IPS DF 4.7 (cell line): ENCODE data around the gene KCNG3.

Source experiments
- DNase-seq: peaks from one replicate; pipeline ENCODE4 v3.0.0-alpha.2; 2013; ENCODE audit warnings: low spot score; ENCODE audit errors: extremely low read depth

KCNG3 gene

DNA sequence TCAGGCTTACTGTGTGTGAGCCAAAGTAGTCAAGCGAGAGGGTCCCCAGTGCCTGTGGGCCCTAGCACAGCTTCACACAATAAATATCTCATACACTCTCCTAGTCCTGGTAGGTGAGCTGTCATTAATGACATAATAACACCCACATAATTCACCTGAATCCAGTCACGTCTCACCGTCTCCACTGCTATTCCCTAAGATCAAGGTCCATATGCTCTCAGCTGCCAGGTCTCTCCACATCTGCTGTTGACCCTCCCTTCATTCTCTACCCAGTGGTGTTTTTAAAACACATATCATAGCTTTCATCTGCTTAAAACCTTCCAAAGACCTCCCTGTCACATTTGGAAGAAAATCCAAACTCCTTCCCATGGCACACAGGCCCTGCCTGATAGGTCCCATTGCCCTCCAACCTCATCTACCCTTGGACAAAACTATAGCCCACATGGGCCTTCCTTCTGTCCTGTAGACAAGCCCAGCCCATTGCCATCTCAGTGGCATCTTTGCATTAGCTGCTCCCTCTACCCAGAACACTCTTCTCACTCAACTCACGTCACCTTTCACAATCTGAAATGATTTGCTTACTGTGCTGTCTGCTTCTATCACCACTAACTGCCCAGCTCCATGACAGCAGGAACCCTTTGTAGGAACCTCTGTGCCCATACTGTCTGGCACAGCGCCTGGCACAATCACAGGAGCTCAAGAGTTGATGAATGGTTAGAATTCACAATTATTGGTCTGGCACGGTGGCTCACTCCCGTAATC, 7.5 kb downstream of the KCNG3 start:
- no peak for DNase-seq

DNA sequence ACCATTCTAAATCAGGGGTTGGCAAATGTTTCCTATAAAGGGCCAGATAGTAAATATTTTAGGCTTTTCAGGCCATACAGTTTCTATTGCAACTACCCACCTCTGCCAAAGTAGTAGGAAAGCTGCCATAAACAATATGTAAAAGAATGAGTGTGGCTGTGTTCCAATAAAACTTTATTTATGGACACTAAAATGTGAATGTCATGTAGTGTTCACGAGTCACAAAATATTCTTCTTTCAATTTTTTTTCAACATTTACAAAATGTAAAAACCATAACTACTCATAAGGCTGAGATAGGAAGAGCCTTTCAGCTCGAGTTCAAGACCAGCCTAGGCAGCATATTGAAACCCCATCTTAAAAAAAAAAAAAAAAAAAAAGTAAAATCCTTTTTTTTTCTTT, 13.4 kb downstream of the KCNG3 start:
- no peak for DNase-seq

- DNase-seq: no peak
These were observed 18.9 kb downstream of the KCNG3 start for GRCh38 chr2:42474765-42475454.

- no peak for DNase-seq
These were observed 23.1 kb downstream of the KCNG3 start for GRCh38 chr2:42470706-42471105.

GRCh38 chr2:42464631-42465030, 29.2 kb downstream of the KCNG3 start:
- DNase-seq: no peak

DNA sequence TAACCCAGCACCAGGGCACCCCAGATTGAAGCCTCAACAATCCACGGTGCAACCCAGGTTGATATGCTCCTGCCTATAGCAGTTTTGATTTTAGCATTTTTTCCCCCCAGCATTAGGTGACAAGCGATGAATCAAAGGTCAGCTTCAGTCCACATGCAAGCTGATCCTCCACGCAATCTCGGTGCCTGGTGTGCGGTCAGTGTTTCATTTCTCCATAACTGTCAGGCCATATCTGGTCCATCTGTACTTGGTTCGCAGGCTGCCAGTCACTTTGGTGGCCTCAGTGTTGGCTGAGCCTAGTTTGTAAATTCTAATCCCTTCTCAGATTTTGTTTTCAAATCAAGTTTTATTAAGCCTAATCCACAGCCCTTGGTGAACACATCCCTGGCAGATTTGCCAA, 30.2 kb downstream of the KCNG3 start:
- DNase-seq: no peak

GRCh38 chr2:42459296-42459695, 34.5 kb downstream of the KCNG3 start:
- DNase-seq: no peak

DNA sequence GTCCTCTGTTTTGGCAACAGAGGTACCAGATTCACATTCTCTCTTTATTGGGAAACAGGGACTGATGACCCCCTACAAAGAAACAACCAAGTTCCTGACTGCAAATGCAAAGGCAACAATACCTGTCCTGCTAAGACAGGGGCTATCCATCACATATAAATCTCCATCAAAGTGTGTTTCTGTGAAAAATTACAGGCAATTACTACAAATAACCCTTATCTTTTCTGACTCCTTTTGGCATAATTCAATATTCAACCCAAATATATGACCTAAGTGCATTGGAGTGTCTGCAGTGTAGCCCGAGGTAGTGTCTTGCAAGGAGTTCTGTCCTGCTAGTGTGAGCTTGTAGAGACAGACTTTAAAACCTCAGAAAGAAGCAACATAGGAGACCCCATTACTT, 35.4 kb downstream of the KCNG3 start:
- DNase-seq: no peak

DNA sequence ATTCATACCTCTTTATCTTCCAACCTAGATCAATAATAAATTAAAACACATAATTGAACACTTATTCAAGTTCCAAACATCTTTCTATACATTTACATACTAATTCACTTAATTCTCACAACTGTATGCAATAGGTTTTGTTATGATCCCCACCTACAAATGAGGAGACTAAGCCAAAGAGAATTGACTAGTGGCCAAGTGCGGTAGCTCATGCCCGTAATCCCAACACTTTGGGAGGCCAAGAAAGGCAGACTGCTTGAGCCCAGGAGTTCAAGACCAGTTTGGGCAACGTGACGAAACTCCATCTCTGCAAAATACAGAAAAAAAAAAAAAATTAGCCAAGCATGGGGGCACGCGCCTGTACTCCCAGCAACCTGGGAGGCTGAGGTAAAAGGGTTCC, 36.8 kb downstream of the KCNG3 start:
- DNase-seq: peak; percentile 14

DNA sequence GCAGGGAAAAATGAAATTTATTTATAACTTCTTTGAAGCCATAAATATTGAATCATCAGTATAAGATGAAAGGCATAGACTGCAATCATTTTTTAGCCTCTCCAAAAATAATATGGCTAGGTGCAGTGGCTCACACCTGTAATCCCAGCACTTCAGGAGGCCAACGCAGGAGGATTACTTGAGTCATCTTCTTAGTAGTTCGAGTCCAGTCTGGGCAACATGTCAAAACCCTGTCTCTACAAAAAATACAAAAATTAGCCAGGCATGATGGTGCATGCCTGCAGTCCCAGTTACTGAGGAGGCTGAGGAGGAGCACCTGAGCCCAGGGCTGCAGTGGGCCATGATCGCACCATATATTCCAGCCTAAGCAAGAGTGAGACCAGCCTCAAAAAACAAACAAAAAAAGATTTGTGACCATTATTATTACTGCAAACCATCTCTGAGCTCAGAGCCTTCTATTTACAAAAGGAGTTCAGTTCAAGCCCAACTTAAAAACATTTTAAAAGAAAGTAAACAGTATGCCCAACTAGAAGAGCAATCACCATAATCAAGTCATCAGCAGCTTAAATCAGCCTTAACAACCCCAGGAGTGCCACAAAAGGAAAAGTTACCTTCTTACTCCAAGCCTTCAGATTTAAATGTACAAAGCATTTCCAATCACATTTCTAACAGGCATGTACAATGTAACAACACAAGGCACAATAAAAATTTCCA, 37.5 kb downstream of the KCNG3 start:
- no peak for DNase-seq

- DNase-seq: no peak
These were observed 41.2 kb downstream of the KCNG3 start for GRCh38 chr2:42452545-42452944.

DNA sequence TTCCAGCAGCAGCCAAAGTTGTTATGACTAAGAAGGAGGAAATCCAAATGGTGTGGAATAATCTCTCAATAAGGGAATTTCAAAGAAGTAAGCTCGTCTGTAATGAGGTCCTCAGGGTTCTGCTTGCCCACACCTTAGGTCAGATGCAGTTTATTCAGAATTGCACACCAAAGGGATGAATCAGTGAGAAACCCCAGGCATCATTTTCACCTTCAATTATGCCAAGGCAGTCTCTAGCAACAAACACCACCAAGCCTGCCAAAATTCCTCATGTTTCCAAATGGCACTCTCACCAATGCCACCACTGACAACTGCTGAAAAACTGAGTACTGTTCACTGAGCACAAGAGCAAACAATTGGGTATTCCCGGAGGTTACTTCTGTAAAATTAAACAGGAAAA, 43.6 kb downstream of the KCNG3 start:
- no peak for DNase-seq

- DNase-seq: no peak
These were observed 44.4 kb downstream of the KCNG3 start for GRCh38 chr2:42449163-42450087.

DNA sequence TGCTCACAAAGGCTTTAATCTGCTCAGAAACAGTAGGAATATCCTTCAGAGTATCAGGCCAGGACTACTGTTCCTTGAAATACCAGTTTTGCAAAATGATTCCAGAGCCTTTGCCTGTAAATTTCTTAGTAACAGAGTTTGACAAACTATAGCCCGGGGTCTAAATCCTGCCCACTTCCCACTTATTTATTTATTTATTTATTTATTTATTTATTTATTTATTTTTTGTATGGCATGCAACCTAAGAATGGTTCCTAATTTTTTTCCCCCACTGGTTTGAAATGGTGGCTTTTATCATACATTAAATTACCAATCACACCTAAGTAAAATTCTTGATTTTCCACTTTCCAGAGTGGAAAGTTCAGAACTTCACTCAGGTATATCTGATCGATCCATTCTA, 45.6 kb downstream of the KCNG3 start:
- DNase-seq: no peak

- no peak for DNase-seq
These were observed 47.1 kb downstream of the KCNG3 start for GRCh38 chr2:42446503-42447271.

- DNase-seq: no peak
These were observed 49.9 kb downstream of the KCNG3 start for GRCh38 chr2:42443718-42444399.

GRCh38 chr2:42442774-42443173, 51.0 kb downstream of the KCNG3 start:
- DNase-seq: no peak

DNA sequence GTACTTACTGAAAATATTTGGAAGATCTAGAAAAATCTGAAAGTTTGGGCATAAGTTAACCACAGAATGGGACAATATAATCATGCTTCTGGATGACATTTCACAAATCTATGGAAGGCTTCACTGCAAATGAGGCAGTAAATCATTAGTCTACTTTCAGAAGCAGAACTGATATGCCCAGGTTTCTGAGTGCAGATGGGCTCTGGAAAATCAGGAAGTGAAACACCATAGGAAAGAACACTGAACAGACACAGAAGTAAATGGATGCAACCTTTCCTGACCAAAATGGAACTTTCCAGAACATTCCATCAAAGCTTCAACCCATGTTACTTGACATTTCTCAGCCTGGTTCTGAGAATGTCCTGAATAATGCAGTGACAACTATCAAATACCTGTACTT, 55.1 kb downstream of the KCNG3 start:
- DNase-seq: no peak

DNA sequence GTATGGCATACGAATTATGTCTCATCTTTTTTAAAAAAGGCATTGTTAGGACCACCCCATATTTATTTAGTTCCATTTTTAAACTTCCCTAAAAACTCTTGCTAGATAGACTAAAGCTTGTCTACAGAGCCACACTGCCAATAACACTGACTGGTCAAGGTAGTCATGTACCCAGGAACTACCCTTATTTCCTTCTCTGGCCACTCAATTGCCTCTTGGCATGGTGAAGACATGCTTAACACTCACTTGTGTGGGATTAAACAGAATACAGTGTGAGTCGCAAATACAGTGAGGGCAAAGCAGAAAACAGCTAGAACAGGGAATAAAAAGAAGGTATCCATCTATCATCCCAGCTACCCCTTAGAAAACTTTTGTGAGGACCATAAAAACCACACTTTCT, 57.4 kb downstream of the KCNG3 start:
- DNase-seq: no peak

GRCh38 chr2:42435628-42436027, 58.2 kb downstream of the KCNG3 start:
- DNase-seq: no peak
